ENCODE data around the gene BBS4. TPM values are rescaled to one million over a fixed set of nuclear protein-coding genes. Genes with fewer than 3 reads are reported as not detected.

The BBS4 gene
- total and polyA plus RNA-seq, 2 of the 4 experiments (the other 2 are of a cell fraction), result 15.8 to 21.0 TPM

GRCh38 chr15:72787526-72787925 is 101.5 kb downstream of the BBS4 start:
- H3K4me3 ChIP-seq (ENCODE audit: insufficient read depth, low read depth, low read length), result no peak overlapping the region
- dilution Hi-C loops (cut with HindIII; ENCODE audit: low sequenced_read_pairs, unreplicated experiment), result no loop called here
- no peak for TF ChIP-seq RCOR1 (IDR thresholded peaks at IDR 0.05; ENCODE audit: insufficient replicate concordance, low read length)
- TF ChIP-seq RAD21 (IDR thresholded peaks at IDR 0.05; ENCODE audit: low read length), result no peak
- no peak for TF ChIP-seq USF2 (IDR thresholded peaks at IDR 0.05; ENCODE audit: low read depth, low read length)
- TF ChIP-seq ELK1 (IDR thresholded peaks at IDR 0.05; ENCODE audit: borderline replicate concordance, low read depth, low read length), result no peak
- no peak for TF ChIP-seq MAZ (IDR thresholded peaks at IDR 0.05; ENCODE audit: borderline replicate concordance, low read depth, low read length)
- TF ChIP-seq RFX5 (IDR thresholded peaks at IDR 0.05; ENCODE audit: low read depth, low read length), result no peak
- no peak for TF ChIP-seq MXI1 (IDR thresholded peaks at IDR 0.05; ENCODE audit: borderline replicate concordance, low read depth, low read length)
- no peak for TF ChIP-seq CHD1 (IDR thresholded peaks at IDR 0.05; ENCODE audit: low read depth, low read length)
- TF ChIP-seq CTCF (conservative IDR thresholded peaks at IDR 0.05; ENCODE audit: low read depth, low read length), result no peak
- no peak for TF ChIP-seq BHLHE40 (IDR thresholded peaks at IDR 0.05; ENCODE audit: low read depth, low read length)
- no peak for TF ChIP-seq MAFK (IDR thresholded peaks at IDR 0.05; ENCODE audit: low read depth, low read length)
- no peak for TF ChIP-seq POLR2A (IDR thresholded peaks at IDR 0.05; ENCODE audit: low read depth, low read length)
- no peak for TF ChIP-seq FOS (IDR thresholded peaks at IDR 0.05; ENCODE audit: low read depth, low read length)

More at GRCh38 chr15:72787526-72787925, 101.5 kb downstream of the BBS4 start:
- Histone ChIP-seq H4K20me1 (ENCODE audit: insufficient read depth, low read length) (no peaks in the 10 kb centered on the region), H2BK15ac (ENCODE audit: low read depth, low read length) (no peak overlapping the region), H3K27ac (ENCODE audit: insufficient read depth, low read length) (no peak overlapping the region), H3K9me1 (ENCODE audit: insufficient read depth, low read length) (peaks cover 17% of the 10 kb centered on the region), H2BK120ac (ENCODE audit: low read depth, low read length) (no peak overlapping the region), H3K56ac (ENCODE audit: extremely low read depth, insufficient read depth, low read length) (no peak overlapping the region), H3K4ac (ENCODE audit: low read depth, low read length) (no peak overlapping the region), H2AK9ac (replicated peaks; ENCODE audit: low read depth, low read length, poor library complexity) (no peak overlapping the region), H4K8ac (ENCODE audit: low read depth in 2 of 2, low read length in 2 of 2) (no peak overlapping the region), H3K79me1 (ENCODE audit: low read depth in 1 of 2, low read length in 2 of 2) (peaks cover 5 to 7% of the 10 kb centered on the region in 2 experiments; a peak in 3 of 4 replicates), H4K5ac (ENCODE audit: low read depth, low read length) (no peak overlapping the region), H4K91ac (ENCODE audit: insufficient read depth, low read depth, low read length) (no peak overlapping the region), H3K4me1 (ENCODE audit: control insufficient read depth, insufficient read depth, low read length) (peaks cover 17% of the 10 kb centered on the region), H2BK20ac (ENCODE audit: low read depth, low read length) (no peak overlapping the region), H3K14ac (replicated peaks; ENCODE audit: low read depth, low read length) (no peak overlapping the region), H3K23ac (ENCODE audit: low read depth, low read length) (no peak overlapping the region), H2BK5ac (ENCODE audit: low read depth, low read length, poor library complexity, severe bottlenecking) (no peak overlapping the region), H3K27me3 (ENCODE audit: control insufficient read depth, insufficient read depth, low read length) (no peaks in the 10 kb centered on the region), H3K36me3 (ENCODE audit: control insufficient read depth, insufficient read depth, low read length) (no peaks in the 10 kb centered on the region), H2AK5ac (ENCODE audit: low read depth, low read length) (no peak overlapping the region), H3K4me2 (ENCODE audit: low read depth, low read length) (no peak overlapping the region), H3K9me3 (ENCODE audit: control insufficient read depth, insufficient read depth, low read length) (no peaks in the 10 kb centered on the region), H3K9ac (ENCODE audit: low read depth, low read length) (no peak overlapping the region), H2AFZ (replicated peaks; ENCODE audit: low read length, poor library complexity) (no peak overlapping the region), H3K18ac (ENCODE audit: low read depth, low read length) (no peak overlapping the region)
- no peak for ATAC-seq (ENCODE audit: low read depth)
- no peak for DNase-seq
- BruUV-seq (replicated peaks), result no TSS peak
- CTCF ChIA-PET, result no interaction called here
- in situ Hi-C loops (cut with MboI; ENCODE audit: low sequenced_read_pairs) (loop anchor here (5.0 to 10.0 kb wide), 2 partner anchors 295 to 487 kb away; no protein-coding TSS in a partner anchor), intact Hi-C loops (cut with micrococcal nuclease) (no loop called here)
- WGBS, 2 experiments (ENCODE audit: extremely low coverage in 2 of 2, insufficient read length in 1 of 2), result no CpG with 5 or more reads among the region's 1 CpG
- POLR2A ChIA-PET (ENCODE audit: unreplicated experiment), result no interaction called here
